A204.1 (cell line): Measurements from ENCODE around the gene CHST15.

Experiments used
- FAIRE-seq: peaks from 2 replicates; lab custom pipeline; 2012; peaks lifted over from hg19 to GRCh38; lab: Jason Lieb, UNC

The CHST15 gene

GRCh38 chr10:124081547-124082140 lies 11.8 kb downstream of the CHST15 start:
- no peak for FAIRE-seq

GRCh38 chr10:124079864-124080263 lies 13.5 kb downstream of the CHST15 start:
- FAIRE-seq, result no peak

- FAIRE-seq, result no peak
Measured at GRCh38 chr10:124078714-124079113, 14.7 kb downstream of the CHST15 start.

- no peak for FAIRE-seq
Measured at GRCh38 chr10:124078028-124078427, 15.4 kb downstream of the CHST15 start.

GRCh38 chr10:124077208-124077993 lies 16.0 kb downstream of the CHST15 start:
- no peak for FAIRE-seq

- FAIRE-seq, result no peak
Measured at GRCh38 chr10:124076148-124076733, 17.2 kb downstream of the CHST15 start.

GRCh38 chr10:124075231-124075955 lies 18.0 kb downstream of the CHST15 start:
- FAIRE-seq, result no peak

- FAIRE-seq, result no peak
Measured at GRCh38 chr10:124074501-124075109, 18.8 kb downstream of the CHST15 start.

- FAIRE-seq, result no peak
Measured at GRCh38 chr10:124073978-124074377, 19.4 kb downstream of the CHST15 start.

GRCh38 chr10:124072541-124072940 lies 20.9 kb downstream of the CHST15 start:
- FAIRE-seq, result no peak

- no peak for FAIRE-seq
Measured at GRCh38 chr10:124072106-124072505, 21.3 kb downstream of the CHST15 start.

GRCh38 chr10:124071141-124071540 lies 22.3 kb downstream of the CHST15 start:
- FAIRE-seq, result no peak

- FAIRE-seq, result no peak
Measured at GRCh38 chr10:124070666-124071065, 22.7 kb downstream of the CHST15 start.

- no peak for FAIRE-seq
Measured at GRCh38 chr10:124069341-124070264, 23.8 kb downstream of the CHST15 start.

GRCh38 chr10:124068929-124069328 lies 24.5 kb downstream of the CHST15 start:
- FAIRE-seq, result no peak

- FAIRE-seq, result no peak
Measured at GRCh38 chr10:124067825-124068400, 25.5 kb downstream of the CHST15 start.

- no peak for FAIRE-seq
Measured at GRCh38 chr10:124066781-124067714, 26.4 kb downstream of the CHST15 start.

- FAIRE-seq, result no peak
Measured at GRCh38 chr10:124066126-124066700, 27.2 kb downstream of the CHST15 start.

GRCh38 chr10:124065382-124066125 lies 27.8 kb downstream of the CHST15 start:
- FAIRE-seq, result no peak
